HepG2 (cell line): ENCODE results near the gene CCDC183. TPM values are rescaled to one million over a fixed set of nuclear protein-coding genes. Genes with fewer than 3 reads are reported as not detected.
A peak's percentile ranks its signal among the peaks of the same experiment; 100 is the strongest.

Experiments
- ATAC-seq: fragments of 200-7000 bp; cut with Tn5 transposase; 3 replicates; pipeline ENCODE4 v1.9.1; 2020; ENCODE audit warnings: mild to moderate bottlenecking, moderate library complexity
- BruUV-seq: library from RNA; stranded (reverse); fragments of 400-500 nt; replicated peaks from 2 replicates; lab custom pipeline; 2021; lab: Mats Ljungman, UMichigan
- CTCF ChIA-PET: fragments of 300-600 bp; formaldehyde crosslinking; extraction: SDS; loops from one replicate; lab custom pipeline; 2021; ENCODE audit warnings: low total read pairs, inconsistent platforms, low intra/inter-chr PET ratio; lab: Yijun Ruan, JAX
- POLR2A ChIA-PET: fragments of 350-600 bp; sonication (Branson Sonifier 250); formaldehyde crosslinking; loops from one replicate; lab custom pipeline; 2020; ENCODE audit warnings: antibody characterized with exemption, inconsistent platforms; lab: Yijun Ruan, JAX
- DNase-seq: peaks from one replicate; pipeline ENCODE4 v3.0.0-alpha.2; 2015; ENCODE audit warnings: low spot score
- FAIRE-seq: peaks from 3 replicates; lab custom pipeline; 2011; peaks lifted over from hg19 to GRCh38; lab: Jason Lieb, UNC
- H2AFZ ChIP-seq: one replicate; pipeline ENCODE4 v1.6.1; 2011; ENCODE audit warnings: low read length, inconsistent platforms
- H3K27ac ChIP-seq: fragments of 300-600 bp; 3 replicates; pipeline ENCODE4 v1.8.0; 2011; ENCODE audit warnings: mixed run types, mild to moderate bottlenecking, mixed read lengths, low read length, inconsistent platforms; ENCODE audit not compliant: insufficient read depth; ENCODE audit errors: extremely low read length
- H3K27me3 ChIP-seq, 2 experiments: fragments of 200-600 bp in 1 of 2; 2 replicates in 1 of 2; 3 replicates in 1 of 2; pipeline versions ENCODE4 v1.6.0 to v1.8.0; 2011; ENCODE audit warnings: low read length in 2 of 2, mild to moderate bottlenecking in 2 of 2, moderate library complexity in 2 of 2, inconsistent platforms in 1 of 2; ENCODE audit not compliant: insufficient read depth in 2 of 2, control insufficient read depth in 1 of 2
- H3K36me3 ChIP-seq, 2 experiments: fragments of 200-600 bp in 1 of 2; replicated peaks in 1 of 2; 2 replicates in 1 of 2; 3 replicates in 1 of 2; pipeline versions ENCODE4 v1.5.1 to v1.8.0; 2011; ENCODE audit warnings: low read length in 2 of 2, inconsistent platforms in 1 of 2; ENCODE audit not compliant: insufficient read depth in 2 of 2, control insufficient read depth in 1 of 2
- H3K4me1 ChIP-seq: 2 replicates; pipeline ENCODE4 v1.5.1; 2012; ENCODE audit warnings: low read length, inconsistent platforms; ENCODE audit not compliant: insufficient read depth
- H3K4me2 ChIP-seq: 2 replicates; pipeline ENCODE4 v1.6.0; 2011; ENCODE audit warnings: low read depth, low read length, inconsistent platforms
- H3K4me3 ChIP-seq, 3 experiments: fragments of 200-600 bp in 1 of 3; sonication (generic), shearing (Covaris generic) in 1 of 3; replicated peaks in 1 of 3; 2 replicates each; pipeline ENCODE4 v1.5.1; 2011 to 2016; ENCODE audit warnings: low read length in 3 of 3, inconsistent platforms in 2 of 3, low read depth in 2 of 3, mild to moderate bottlenecking in 2 of 3, control low read depth in 1 of 3, mixed read lengths in 1 of 3; ENCODE audit not compliant: insufficient read depth in 1 of 3
- H3K79me2 ChIP-seq: one replicate; pipeline ENCODE4 v1.6.1; 2011; ENCODE audit warnings: low read length, inconsistent platforms; ENCODE audit not compliant: insufficient read depth
- H3K9ac ChIP-seq: 2 replicates; pipeline ENCODE4 v1.6.0; 2011; ENCODE audit warnings: mild to moderate bottlenecking, low read depth, low read length, inconsistent platforms; ENCODE audit not compliant: insufficient read depth
- H3K9me3 ChIP-seq: 2 replicates; pipeline ENCODE4 v1.5.1; 2012; ENCODE audit warnings: mild to moderate bottlenecking, low read length
- H4K20me1 ChIP-seq: 2 replicates; pipeline ENCODE4 v1.6.0; 2011; ENCODE audit warnings: inconsistent platforms, mild to moderate bottlenecking, low read length, moderate library complexity; ENCODE audit not compliant: insufficient read depth
- AGO1 ChIP-seq: fragments of 200-400 bp; formaldehyde crosslinking; IDR thresholded peaks from 2 replicates; pipeline ENCODE4 v1.6.1; 2017; ENCODE audit warnings: mild to moderate bottlenecking, low read depth, low read length, moderate library complexity; ENCODE audit not compliant: poor library complexity, severe bottlenecking
- AGO2 ChIP-seq: fragments of 200-400 bp; formaldehyde crosslinking; optimal IDR thresholded peaks from 2 replicates; pipeline ENCODE3; 2017; ENCODE audit warnings: mild to moderate bottlenecking, low read depth, low read length, moderate library complexity
- CHD2 ChIP-seq: IDR thresholded peaks from 2 replicates; pipeline ENCODE4 v1.6.1; 2011; ENCODE audit warnings: low read depth, low read length, improper control_type of control experiment
- MAFK ChIP-seq, 2 experiments: IDR thresholded peaks in 1 of 2; conservative IDR thresholded peaks in 1 of 2; 2 replicates each; pipeline ENCODE4 v1.6.1; 2011; ENCODE audit warnings: improper control_type of control experiment in 2 of 2, low read length in 2 of 2
- MED8 ChIP-seq: sonication (generic); formaldehyde crosslinking; IDR thresholded peaks from 2 replicates; pipeline ENCODE4 v1.8.1; 2023; ENCODE audit warnings: mild to moderate bottlenecking, missing genetic modification reagents; ENCODE audit not compliant: insufficient replicate concordance
- POLR2AphosphoS2 ChIP-seq: IDR thresholded peaks from 2 replicates; pipeline ENCODE4 v1.6.1; 2011; ENCODE audit warnings: low read depth, low read length, improper control_type of control experiment
- POLR2AphosphoS5 ChIP-seq: IDR thresholded peaks from 2 replicates; pipeline ENCODE4 v1.6.1; 2012; ENCODE audit warnings: low read depth, low read length
- SMYD3 ChIP-seq: sonication (generic); formaldehyde crosslinking; IDR thresholded peaks from 2 replicates; pipeline ENCODE4 v1.8.1; 2023; ENCODE audit warnings: mild to moderate bottlenecking, missing genetic modification reagents
- SPEN ChIP-seq: sonication (generic); formaldehyde crosslinking; IDR thresholded peaks from 2 replicates; pipeline ENCODE4 v1.5.1; 2020; ENCODE audit warnings: low read depth, mild to moderate bottlenecking, missing genetic modification reagents
- SRSF9 ChIP-seq: fragments of 200-400 bp; formaldehyde crosslinking; IDR thresholded peaks from 2 replicates; pipeline ENCODE4 v1.6.1; 2018; ENCODE audit warnings: borderline replicate concordance, mild to moderate bottlenecking, low read depth, low read length; ENCODE audit not compliant: insufficient read depth, poor library complexity, severe bottlenecking
- ZMYM4 ChIP-seq: sonication (generic); formaldehyde crosslinking; IDR thresholded peaks from 2 replicates; pipeline ENCODE4 v1.8.1; 2023; ENCODE audit warnings: mild to moderate bottlenecking, missing genetic modification reagents
- ZNF121 ChIP-seq: sonication (generic); formaldehyde crosslinking; IDR thresholded peaks from 2 replicates; pipeline ENCODE4 v1.5.0; 2020; ENCODE audit warnings: mild to moderate bottlenecking, missing genetic modification reagents
- ZNF776 ChIP-seq: sonication (generic); formaldehyde crosslinking; IDR thresholded peaks from 2 replicates; pipeline ENCODE4 v1.4.0; 2020; ENCODE audit warnings: mild to moderate bottlenecking, missing genetic modification reagents
- WGBS: methylation state at CpG from one replicate; pipeline ENCODE4 v1.1.6; 2017; ENCODE audit warnings: low lambda C conversion rate; 5-methylcytosine and 5-hydroxymethylcytosine counted together
- in situ Hi-C: cut with HindIII; loops from 2 replicates; pipeline ENCODE4 v1.10.0; 2017; ENCODE audit warnings: low pct_unique_long_range_greater_than_20kb; ENCODE audit not compliant: extremely low pct_ligation_motif_present
- intact Hi-C: fragments of 100-400 bp; cut with micrococcal nuclease; formaldehyde crosslinking; loops from one replicate; pipeline ENCODE4 v1.10.0; 2022; ENCODE audit not compliant: unreplicated experiment
- polyA plus RNA-seq, 8 experiments: library from polyadenylated mRNA; depleted of rRNA in 3 of 8; stranded (reverse) in 7 of 8; unstranded in 1 of 8; fragments of >200 nt; fragmentation: Illumina TruSeq in 4 of 8; extraction: Trizol in 4 of 8; gene quantifications; 2 replicates each; pipeline versions ENCODE4 v1.2.1 to v1.2.3, GENCODE V29; 2011 to 2016; ENCODE audit warnings: low read depth in 4 of 8, missing spikeins in 1 of 8, mixed read lengths in 1 of 8; ENCODE audit not compliant: insufficient read depth in 1 of 8
- total RNA-seq, 5 experiments: library from RNA; depleted of rRNA; stranded (reverse); fragments of >200 nt; fragmentation: Illumina TruSeq; extraction: Trizol; gene quantifications; 2 replicates each; pipeline ENCODE4 v1.2.3, GENCODE V29; 2016; ENCODE audit warnings: low read depth in 1 of 5
- TF ChIP-seq, protein P1 (sequence below): sonication (generic); formaldehyde crosslinking; IDR thresholded peaks from 2 replicates; pipeline ENCODE4 v1.4.0; 2020; ENCODE audit warnings: mild to moderate bottlenecking, missing genetic modification reagents
- TF ChIP-seq, protein P2 (sequence below): sonication (generic); formaldehyde crosslinking; conservative IDR thresholded peaks from 2 replicates; pipeline ENCODE4 v1.4.0; 2020; ENCODE audit warnings: missing genetic modification reagents
- TF ChIP-seq, protein P3 (sequence below): sonication (generic); formaldehyde crosslinking; IDR thresholded peaks from 2 replicates; pipeline ENCODE4 v1.5.0; 2020; ENCODE audit warnings: missing genetic modification reagents
- TF ChIP-seq, protein P4 (sequence below): sonication (generic); formaldehyde crosslinking; IDR thresholded peaks from 2 replicates; pipeline ENCODE4 v1.4.0; 2020; ENCODE audit warnings: missing genetic modification reagents

Gene CCDC183
- total and polyA plus RNA-seq, 2 of the 13 experiments (the other 11 are each of a cell fraction or from before 2014, with no cell fraction given) = 5.0 to 66.4 TPM

DNA sequence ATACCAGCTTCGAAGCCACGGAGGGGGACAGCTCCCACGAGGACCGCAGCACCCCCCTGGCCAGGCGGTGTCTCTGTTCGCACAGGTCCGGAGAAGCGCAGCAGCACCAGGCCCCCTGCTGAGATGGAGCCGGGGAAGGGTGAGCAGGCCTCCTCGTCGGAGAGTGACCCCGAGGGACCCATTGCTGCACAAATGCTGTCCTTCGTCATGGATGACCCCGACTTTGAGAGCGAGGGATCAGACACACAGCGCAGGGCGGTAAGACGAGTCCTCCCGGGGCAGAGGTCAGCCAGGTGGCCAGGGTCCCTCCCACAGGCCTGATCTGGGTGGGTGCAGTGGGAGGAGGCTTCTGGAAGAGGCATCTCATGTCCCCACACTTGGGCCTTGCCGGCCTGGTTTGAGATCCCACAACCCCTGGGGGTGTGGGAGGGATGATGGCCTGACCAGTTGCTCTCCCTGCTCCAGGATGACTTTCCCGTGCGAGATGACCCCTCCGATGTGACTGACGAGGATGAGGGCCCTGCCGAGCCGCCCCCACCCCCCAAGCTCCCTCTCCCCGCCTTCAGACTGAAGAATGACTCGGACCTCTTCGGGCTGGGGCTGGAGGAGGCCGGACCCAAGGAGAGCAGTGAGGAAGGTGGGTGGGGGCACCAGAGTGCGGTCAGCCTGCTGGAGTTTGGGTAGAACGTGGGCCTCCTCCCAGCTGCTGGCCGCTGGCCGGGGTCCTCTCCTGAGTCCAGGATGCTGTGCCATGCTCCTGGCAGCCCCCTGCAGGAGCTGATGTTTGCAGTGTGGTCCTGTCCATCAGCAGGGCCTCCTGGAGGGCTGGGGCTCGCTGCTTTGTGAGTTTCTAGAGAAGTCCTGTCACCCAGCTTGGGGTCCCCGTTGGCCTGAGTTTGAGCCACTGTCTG is 43.3 kb downstream of the CCDC183 start:
- intact Hi-C loops (no loop called here), in situ Hi-C loops (loop anchor here (10.0 kb wide), 1 partner anchor 195 kb away; the partner anchor contains the start of gene FUT7)
- ChIA-PET CTCF (no interaction called here), POLR2A (interaction anchor here (1.5 kb wide), 1 partner anchor 47 kb away, joined by 3 read pairs; the partner anchor contains the start of gene TRAF2)
- DNase-seq (no peak), ATAC-seq (no peak), FAIRE-seq (no peak)
- H3K4me2 ChIP-seq = no peak overlapping the region
- H2AFZ ChIP-seq = no peak overlapping the region
- whole genome bisulfite sequencing = 97% methylated on average over 26 of the region's 36 CpGs
- H3K79me2 ChIP-seq = no peaks in the 10 kb centered on the region
- H3K27ac ChIP-seq = peak overlapping the region; percentile 62
- no TSS peak for BruUV-seq
- H3K27me3 ChIP-seq = no peaks in the 10 kb centered on the region
- H3K9ac ChIP-seq = no peak overlapping the region
- no peaks in the 10 kb centered on the region for H4K20me1 ChIP-seq
- peaks cover 41% of the 10 kb centered on the region for H3K4me1 ChIP-seq
- H3K9me3 ChIP-seq = no peaks in the 10 kb centered on the region
- H3K4me3 ChIP-seq = no peak overlapping the region
- peaks cover 10 to 11% of the 10 kb centered on the region in 2 experiments; a peak in 3 of 5 replicates for H3K36me3 ChIP-seq
- TF ChIP-seq POLR2AphosphoS2 (no peak), CHD2 (no peak), POLR2AphosphoS5 (0 out of 2 replicates have a peak, but pooled peaks have one; percentile 4), SPEN (CRISPR knock-in tag) (no peak), SMYD3 (CRISPR knock-in tag) (no peak), AGO2 (peak; percentile 13), ZMYM4 (CRISPR knock-in tag) (no peak), AGO1 (peak; percentile 95), SRSF9 (no peak), MED8 (CRISPR knock-in tag) (no peak), ZNF776 (CRISPR knock-in tag) (no peak), ZNF121 (CRISPR knock-in tag) (no peak), MAFK (conservative IDR thresholded peaks at IDR 0.05 in 1 of 2, IDR thresholded peaks at IDR 0.05 in 1 of 2; ENCODE audit: low read length in 2 of 2) (no peak)
- TF ChIP-seq, protein P1, sequence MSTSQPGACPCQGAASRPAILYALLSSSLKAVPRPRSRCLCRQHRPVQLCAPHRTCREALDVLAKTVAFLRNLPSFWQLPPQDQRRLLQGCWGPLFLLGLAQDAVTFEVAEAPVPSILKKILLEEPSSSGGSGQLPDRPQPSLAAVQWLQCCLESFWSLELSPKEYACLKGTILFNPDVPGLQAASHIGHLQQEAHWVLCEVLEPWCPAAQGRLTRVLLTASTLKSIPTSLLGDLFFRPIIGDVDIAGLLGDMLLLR = no peak
- TF ChIP-seq, protein P2, sequence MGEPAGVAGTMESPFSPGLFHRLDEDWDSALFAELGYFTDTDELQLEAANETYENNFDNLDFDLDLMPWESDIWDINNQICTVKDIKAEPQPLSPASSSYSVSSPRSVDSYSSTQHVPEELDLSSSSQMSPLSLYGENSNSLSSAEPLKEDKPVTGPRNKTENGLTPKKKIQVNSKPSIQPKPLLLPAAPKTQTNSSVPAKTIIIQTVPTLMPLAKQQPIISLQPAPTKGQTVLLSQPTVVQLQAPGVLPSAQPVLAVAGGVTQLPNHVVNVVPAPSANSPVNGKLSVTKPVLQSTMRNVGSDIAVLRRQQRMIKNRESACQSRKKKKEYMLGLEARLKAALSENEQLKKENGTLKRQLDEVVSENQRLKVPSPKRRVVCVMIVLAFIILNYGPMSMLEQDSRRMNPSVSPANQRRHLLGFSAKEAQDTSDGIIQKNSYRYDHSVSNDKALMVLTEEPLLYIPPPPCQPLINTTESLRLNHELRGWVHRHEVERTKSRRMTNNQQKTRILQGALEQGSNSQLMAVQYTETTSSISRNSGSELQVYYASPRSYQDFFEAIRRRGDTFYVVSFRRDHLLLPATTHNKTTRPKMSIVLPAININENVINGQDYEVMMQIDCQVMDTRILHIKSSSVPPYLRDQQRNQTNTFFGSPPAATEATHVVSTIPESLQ (CRISPR knock-in tag) = no peak
- TF ChIP-seq, protein P3, sequence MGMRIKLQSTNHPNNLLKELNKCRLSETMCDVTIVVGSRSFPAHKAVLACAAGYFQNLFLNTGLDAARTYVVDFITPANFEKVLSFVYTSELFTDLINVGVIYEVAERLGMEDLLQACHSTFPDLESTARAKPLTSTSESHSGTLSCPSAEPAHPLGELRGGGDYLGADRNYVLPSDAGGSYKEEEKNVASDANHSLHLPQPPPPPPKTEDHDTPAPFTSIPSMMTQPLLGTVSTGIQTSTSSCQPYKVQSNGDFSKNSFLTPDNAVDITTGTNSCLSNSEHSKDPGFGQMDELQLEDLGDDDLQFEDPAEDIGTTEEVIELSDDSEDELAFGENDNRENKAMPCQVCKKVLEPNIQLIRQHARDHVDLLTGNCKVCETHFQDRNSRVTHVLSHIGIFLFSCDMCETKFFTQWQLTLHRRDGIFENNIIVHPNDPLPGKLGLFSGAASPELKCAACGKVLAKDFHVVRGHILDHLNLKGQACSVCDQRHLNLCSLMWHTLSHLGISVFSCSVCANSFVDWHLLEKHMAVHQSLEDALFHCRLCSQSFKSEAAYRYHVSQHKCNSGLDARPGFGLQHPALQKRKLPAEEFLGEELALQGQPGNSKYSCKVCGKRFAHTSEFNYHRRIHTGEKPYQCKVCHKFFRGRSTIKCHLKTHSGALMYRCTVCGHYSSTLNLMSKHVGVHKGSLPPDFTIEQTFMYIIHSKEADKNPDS = 0 out of 2 replicates have a peak, but pooled peaks have one; percentile 40
- TF ChIP-seq, protein P4, sequence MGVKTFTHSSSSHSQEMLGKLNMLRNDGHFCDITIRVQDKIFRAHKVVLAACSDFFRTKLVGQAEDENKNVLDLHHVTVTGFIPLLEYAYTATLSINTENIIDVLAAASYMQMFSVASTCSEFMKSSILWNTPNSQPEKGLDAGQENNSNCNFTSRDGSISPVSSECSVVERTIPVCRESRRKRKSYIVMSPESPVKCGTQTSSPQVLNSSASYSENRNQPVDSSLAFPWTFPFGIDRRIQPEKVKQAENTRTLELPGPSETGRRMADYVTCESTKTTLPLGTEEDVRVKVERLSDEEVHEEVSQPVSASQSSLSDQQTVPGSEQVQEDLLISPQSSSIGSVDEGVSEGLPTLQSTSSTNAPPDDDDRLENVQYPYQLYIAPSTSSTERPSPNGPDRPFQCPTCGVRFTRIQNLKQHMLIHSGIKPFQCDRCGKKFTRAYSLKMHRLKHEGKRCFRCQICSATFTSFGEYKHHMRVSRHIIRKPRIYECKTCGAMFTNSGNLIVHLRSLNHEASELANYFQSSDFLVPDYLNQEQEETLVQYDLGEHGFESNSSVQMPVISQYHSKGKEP (CRISPR knock-in tag) = no peak
